Smooth muscle cell (in vitro differentiated cells): Measurements from ENCODE around the gene ACSF3. TPM values are rescaled to one million over a fixed set of nuclear protein-coding genes. Genes with fewer than 3 reads are reported as not detected.

Experiments used
- DNase-seq: peaks from one replicate; lab custom pipeline; 2025; ENCODE audit not compliant: unreplicated experiment; lab: John Stamatoyannopoulos, UW
- H2AFZ ChIP-seq: fragments of 200-600 bp; sonication (generic); 2 replicates; pipeline ENCODE4 v1.6.0; 2016; ENCODE audit warnings: antibody characterized with exemption, low read depth, mild to moderate bottlenecking
- H3F3A ChIP-seq: fragments of 200-600 bp; sonication (generic); 2 replicates; pipeline ENCODE4 v1.6.0; 2017; ENCODE audit warnings: antibody characterized with exemption, low read depth
- H3K27ac ChIP-seq: fragments of 200-600 bp; sonication (generic); 2 replicates; pipeline ENCODE4 v1.5.1; 2016; ENCODE audit warnings: low read depth, mild to moderate bottlenecking
- H3K27me3 ChIP-seq: fragments of 200-600 bp; sonication (generic); 2 replicates; pipeline ENCODE4 v1.6.1; 2016; ENCODE audit warnings: low read depth, mild to moderate bottlenecking
- H3K36me3 ChIP-seq: fragments of 200-600 bp; sonication (generic); 2 replicates; pipeline ENCODE4 v1.5.1; 2016; ENCODE audit warnings: low read depth
- H3K4me1 ChIP-seq: fragments of 200-600 bp; sonication (generic); 2 replicates; pipeline ENCODE4 v1.5.1; 2016; ENCODE audit warnings: low read depth
- H3K4me2 ChIP-seq: fragments of 200-600 bp; sonication (generic); 2 replicates; pipeline ENCODE4 v1.6.0; 2016; ENCODE audit warnings: mild to moderate bottlenecking
- H3K4me3 ChIP-seq: fragments of 200-600 bp; sonication (generic); 2 replicates; pipeline ENCODE4 v1.5.1; 2016; ENCODE audit warnings: mild to moderate bottlenecking
- H3K79me2 ChIP-seq: fragments of 200-600 bp; sonication (generic); 2 replicates; pipeline ENCODE4 v1.6.0; 2016; ENCODE audit warnings: low read depth, mild to moderate bottlenecking
- H3K9ac ChIP-seq: fragments of 200-600 bp; sonication (generic); 2 replicates; pipeline ENCODE4 v1.6.0; 2016; ENCODE audit warnings: low read depth
- H3K9me3 ChIP-seq: fragments of 200-600 bp; sonication (generic); replicated peaks from 2 replicates; pipeline ENCODE4 v1.5.1; 2016; ENCODE audit warnings: low read depth
- H4K20me1 ChIP-seq: fragments of 200-600 bp; sonication (generic); 2 replicates; pipeline ENCODE4 v1.6.0; 2016; ENCODE audit warnings: low read depth
- WGBS: methylation state at CpG from one replicate; pipeline ENCODE4 v1.1.7; 2016; ENCODE audit warnings: low lambda C conversion rate; 5-methylcytosine and 5-hydroxymethylcytosine counted together
- polyA plus RNA-seq: library from polyadenylated mRNA; unstranded; fragments of >200 nt; fragmentation: Nextera tagmentation; extraction: Ambion mirVana; gene quantifications from 2 replicates; pipeline ENCODE4 v1.2.1, GENCODE V29; 2016
- total RNA-seq: library from RNA; depleted of rRNA; stranded (reverse); fragments of >200 nt; gene quantifications from 2 replicates; pipeline ENCODE4 v1.2.3, GENCODE V29; 2014
- TF ChIP-seq, protein P1 (sequence below): fragments of 200-600 bp; sonication (generic); IDR thresholded peaks from 2 replicates; pipeline ENCODE4 v1.5.1; 2017; ENCODE audit warnings: borderline replicate concordance, mild to moderate bottlenecking, antibody characterized with exemption; ENCODE audit not compliant: insufficient read depth, poor library complexity, severe bottlenecking

ACSF3 gene
- total and polyA plus RNA-seq, 2 experiments from 2014 or later = 13.6 to 15.1 TPM

DNA sequence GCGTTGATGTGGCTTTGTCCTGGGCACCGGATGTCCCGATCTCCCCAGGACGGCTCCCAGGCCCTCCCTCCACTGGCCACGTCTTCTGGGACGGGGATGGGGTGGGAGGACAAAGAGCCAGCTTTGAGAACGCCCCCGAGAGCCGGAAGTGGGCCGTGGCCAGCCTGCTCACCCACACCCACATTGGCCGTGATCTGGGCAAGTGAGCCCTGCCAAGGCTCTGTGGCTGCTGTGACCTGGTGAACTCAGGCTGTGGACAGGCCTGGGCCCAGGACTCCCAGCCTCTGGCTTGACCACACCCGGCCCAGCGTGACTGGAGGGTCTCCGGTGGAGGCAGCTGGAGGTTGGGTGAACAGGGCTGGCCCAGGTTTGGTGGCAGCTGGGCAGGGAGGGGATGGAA lies 81.2 kb downstream of the ACSF3 start:
- Histone ChIP-seq H4K20me1 (no peaks in the 10 kb centered on the region), H3K4me3 (no peak overlapping the region), H3K36me3 (no peaks in the 10 kb centered on the region), H3K4me1 (no peaks in the 10 kb centered on the region), H2AFZ (no peak overlapping the region), H3K27ac (no peak overlapping the region), H3K79me2 (no peaks in the 10 kb centered on the region), H3K27me3 (peaks cover 16% of the 10 kb centered on the region), H3K9ac (no peak overlapping the region), H3K9me3 (no peaks in the 10 kb centered on the region), H3F3A (no peaks in the 10 kb centered on the region), H3K4me2 (no peak overlapping the region)
- TF ChIP-seq, protein P1, sequence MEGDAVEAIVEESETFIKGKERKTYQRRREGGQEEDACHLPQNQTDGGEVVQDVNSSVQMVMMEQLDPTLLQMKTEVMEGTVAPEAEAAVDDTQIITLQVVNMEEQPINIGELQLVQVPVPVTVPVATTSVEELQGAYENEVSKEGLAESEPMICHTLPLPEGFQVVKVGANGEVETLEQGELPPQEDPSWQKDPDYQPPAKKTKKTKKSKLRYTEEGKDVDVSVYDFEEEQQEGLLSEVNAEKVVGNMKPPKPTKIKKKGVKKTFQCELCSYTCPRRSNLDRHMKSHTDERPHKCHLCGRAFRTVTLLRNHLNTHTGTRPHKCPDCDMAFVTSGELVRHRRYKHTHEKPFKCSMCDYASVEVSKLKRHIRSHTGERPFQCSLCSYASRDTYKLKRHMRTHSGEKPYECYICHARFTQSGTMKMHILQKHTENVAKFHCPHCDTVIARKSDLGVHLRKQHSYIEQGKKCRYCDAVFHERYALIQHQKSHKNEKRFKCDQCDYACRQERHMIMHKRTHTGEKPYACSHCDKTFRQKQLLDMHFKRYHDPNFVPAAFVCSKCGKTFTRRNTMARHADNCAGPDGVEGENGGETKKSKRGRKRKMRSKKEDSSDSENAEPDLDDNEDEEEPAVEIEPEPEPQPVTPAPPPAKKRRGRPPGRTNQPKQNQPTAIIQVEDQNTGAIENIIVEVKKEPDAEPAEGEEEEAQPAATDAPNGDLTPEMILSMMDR = no peak
- 93% methylated on average over 12 of the region's 14 CpGs for WGBS
- DNase-seq = no peak

DNA sequence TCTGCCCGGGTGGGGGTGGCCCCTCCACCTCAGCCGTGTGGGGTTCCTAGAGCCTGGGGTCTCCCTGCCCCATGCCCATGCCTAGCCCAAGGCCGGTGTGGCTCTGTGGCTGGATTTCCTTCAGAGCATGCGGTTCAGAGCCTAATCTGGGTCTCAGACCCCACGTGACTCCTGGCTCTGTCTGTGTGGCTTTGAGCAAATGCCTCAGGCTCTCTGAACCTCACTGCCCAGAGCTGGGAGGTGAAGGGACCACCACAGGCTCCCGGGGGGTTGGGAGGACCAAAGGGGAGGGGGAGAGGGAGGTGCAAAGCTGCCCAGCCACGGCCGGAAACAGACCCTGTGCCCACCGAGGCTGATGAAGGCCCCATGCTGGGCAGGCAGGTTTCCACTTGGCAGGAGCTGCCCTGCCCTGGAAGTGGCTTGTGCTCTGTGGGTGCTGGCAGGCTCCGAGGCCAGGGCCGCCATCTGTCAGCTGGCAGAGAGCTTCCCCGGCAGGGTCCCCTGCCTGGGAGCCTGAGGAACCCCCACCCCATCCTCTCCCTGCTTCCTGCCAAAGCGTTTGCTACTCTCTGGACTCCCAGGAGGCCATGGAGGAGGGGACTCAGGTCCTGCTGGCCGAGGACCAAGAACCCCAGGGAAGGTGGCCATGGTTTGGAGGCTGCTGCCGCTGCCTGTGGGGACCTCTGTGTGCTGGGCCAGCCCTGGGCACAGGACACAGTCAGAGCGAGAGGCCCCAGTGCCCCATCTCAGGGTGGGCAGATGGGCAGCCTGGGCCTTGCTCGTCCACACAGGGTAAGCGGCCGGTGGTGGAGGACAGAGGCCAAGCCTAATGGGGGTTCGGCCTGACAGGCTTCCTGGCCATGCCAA lies 81.9 kb downstream of the ACSF3 start:
- WGBS = 89% methylated on average over 20 of the region's 20 CpGs
- Histone ChIP-seq H3K4me2 (no peak overlapping the region), H3K27ac (no peak overlapping the region), H4K20me1 (no peaks in the 10 kb centered on the region), H3F3A (no peaks in the 10 kb centered on the region), H2AFZ (no peak overlapping the region), H3K9me3 (no peaks in the 10 kb centered on the region), H3K27me3 (peaks cover 9% of the 10 kb centered on the region), H3K79me2 (no peaks in the 10 kb centered on the region), H3K36me3 (no peaks in the 10 kb centered on the region), H3K4me1 (no peaks in the 10 kb centered on the region), H3K9ac (no peak overlapping the region), H3K4me3 (no peak overlapping the region)
- DNase-seq = no peak
- TF ChIP-seq, protein P1 = no peak

DNA sequence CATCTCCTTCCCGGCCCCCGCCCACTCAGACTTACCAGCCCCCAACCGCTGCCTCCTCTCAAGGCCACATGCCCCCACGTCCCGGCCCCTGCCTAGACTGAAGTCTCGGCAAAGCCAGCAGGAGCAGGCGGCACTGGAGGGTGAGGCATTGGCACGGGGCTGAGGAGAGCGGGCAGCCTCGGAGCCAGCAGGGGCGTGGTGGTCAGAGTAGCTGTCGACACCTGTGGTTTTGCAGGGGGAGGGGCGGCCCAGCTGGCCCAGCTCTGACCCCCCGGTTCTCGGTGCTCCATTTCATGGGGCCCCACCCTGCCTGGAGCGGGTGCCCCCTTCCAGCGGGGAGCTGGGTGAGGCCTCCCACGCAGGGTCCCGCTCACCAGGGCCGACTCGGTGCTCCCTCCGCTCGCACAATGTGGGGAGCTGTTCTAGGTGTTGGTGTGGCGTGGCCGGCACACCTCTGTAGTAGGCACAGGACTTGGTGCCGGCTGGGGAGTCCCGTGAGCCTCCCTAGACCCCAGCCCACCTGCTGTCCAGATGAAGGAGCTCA lies 82.6 kb downstream of the ACSF3 start:
- H3K4me2 ChIP-seq = no peak overlapping the region

More for the DNA sequence above, 82.6 kb downstream of the ACSF3 start:
- no peak overlapping the region for H3K4me3 ChIP-seq
- no peak overlapping the region for H3K9ac ChIP-seq
- H3K27me3 ChIP-seq = peaks cover 4% of the 10 kb centered on the region
- no peak for DNase-seq
- H3K27ac ChIP-seq = no peak overlapping the region
- TF ChIP-seq, protein P1 = no peak
- H3K79me2 ChIP-seq = no peaks in the 10 kb centered on the region
- no peak overlapping the region for H2AFZ ChIP-seq
- no peaks in the 10 kb centered on the region for H4K20me1 ChIP-seq
- H3K9me3 ChIP-seq = no peaks in the 10 kb centered on the region
- H3K36me3 ChIP-seq = no peaks in the 10 kb centered on the region
- H3K4me1 ChIP-seq = no peaks in the 10 kb centered on the region
- WGBS = 90% methylated on average over 26 of the region's 27 CpGs
- no peaks in the 10 kb centered on the region for H3F3A ChIP-seq
